Gastroesophageal sphincter (tissue), 3 donors: Measurements from ENCODE around the gene LRRK2.

Experiments
- CTCF ChIP-seq, 4 experiments: fragments of 200-600 bp in 2 of 4; fragments of 450-650 bp in 2 of 4; sonication (generic) in 1 of 4; IDR thresholded peaks; one replicate each; pipeline ENCODE4 v1.5.1; 2017 to 2019; ENCODE audit warnings: antibody characterized with exemption in 4 of 4, mild to moderate bottlenecking in 2 of 4, moderate library complexity in 2 of 4
- POLR2A ChIP-seq, 2 donors: fragments of 450-650 bp; IDR thresholded peaks; one replicate each; pipeline ENCODE4 v1.6.1; 2017; ENCODE audit warnings: antibody characterized with exemption in 2 of 2, mild to moderate bottlenecking in 2 of 2, moderate library complexity in 1 of 2

DNA sequence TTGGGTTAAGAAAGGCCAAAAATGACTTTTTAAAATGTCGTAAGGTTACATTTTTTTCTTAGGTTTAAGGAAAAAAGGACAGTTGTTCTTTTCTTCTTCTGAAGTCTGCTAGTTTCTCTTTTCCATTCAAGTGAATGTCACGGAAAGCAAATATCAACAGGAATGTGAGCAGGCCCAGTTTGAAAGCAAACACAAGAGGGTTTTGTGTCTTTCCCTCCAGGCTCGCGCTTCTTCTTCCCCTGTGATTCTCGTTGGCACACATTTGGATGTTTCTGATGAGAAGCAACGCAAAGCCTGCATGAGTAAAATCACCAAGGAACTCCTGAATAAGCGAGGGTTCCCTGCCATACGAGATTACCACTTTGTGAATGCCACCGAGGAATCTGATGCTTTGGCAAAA lies 85.4 kb downstream of the LRRK2 start:
- TF ChIP-seq CTCF (IDR thresholded peaks at IDR 0.05) (no peak), POLR2A (IDR thresholded peaks at IDR 0.05) (no peak)
